ENCODE results near the gene VTN. TPM values are rescaled to one million over a fixed set of nuclear protein-coding genes. Genes with fewer than 3 reads are reported as not detected.

VTN gene
- total and polyA plus RNA-seq, 2 experiments from 2014 or later, result 0.16 TPM; not detected in 1

DNA sequence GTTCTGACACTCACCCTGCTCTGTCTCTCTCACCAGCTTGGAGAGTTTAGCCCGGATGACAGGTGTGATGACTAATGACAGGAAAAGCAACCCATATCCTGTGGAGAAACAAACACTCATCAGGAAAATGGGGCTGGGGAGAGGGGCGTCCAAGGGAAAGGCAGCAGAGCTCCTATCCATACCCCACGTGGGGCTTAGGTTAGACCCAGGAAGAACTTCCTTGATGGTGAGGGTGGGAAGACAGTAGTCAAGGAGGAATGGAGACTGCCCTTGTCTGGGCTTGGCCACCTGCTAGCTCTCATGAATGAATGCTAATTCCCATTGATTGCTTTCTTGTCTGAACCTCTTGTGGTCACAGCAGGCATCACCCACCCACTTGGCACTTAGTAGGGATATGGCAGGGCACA lies 32.1 kb upstream of the VTN start:
- peaks cover 16% of the 10 kb centered on the region for H3K27me3 ChIP-seq (ENCODE audit: insufficient read depth)
- no peak overlapping the region; the same call in 2 of the 3 replicates for H3K4me3 Mint-ChIP-seq

DNA sequence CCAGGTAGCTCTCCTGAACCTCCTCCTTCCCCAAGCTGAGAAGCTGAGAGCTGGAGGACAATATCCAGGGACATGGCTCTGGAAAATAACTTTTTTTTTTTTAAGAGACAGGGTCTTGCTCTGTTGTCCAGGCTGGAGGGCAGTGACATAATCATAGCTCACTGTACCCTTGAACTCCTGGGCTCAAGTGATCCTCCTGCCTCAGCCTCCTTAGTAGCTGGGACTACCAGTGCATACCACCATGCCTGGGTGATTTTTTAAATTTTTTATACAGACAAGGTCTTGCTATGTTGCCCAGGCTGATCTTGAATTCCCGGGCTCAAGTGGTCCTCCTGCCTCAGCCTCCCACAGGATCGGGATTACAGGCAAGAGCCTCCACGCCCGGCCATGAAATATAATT lies 29.7 kb upstream of the VTN start:
- Mint-ChIP-seq H3K4me1 (peaks cover 43% of the 10 kb centered on the region), H3K36me3 (ENCODE audit: low read depth) (peaks cover 16% of the 10 kb centered on the region), H3K27ac (no peak overlapping the region), H3K27me3 (ENCODE audit: insufficient read depth, low read depth, poor library complexity) (peaks cover 20% of the 10 kb centered on the region), H3K4me3 (no peak overlapping the region), H3K9me3 (no peaks in the 10 kb centered on the region)
- no peaks in the 10 kb centered on the region for H3F3A ChIP-seq (replicated peaks; ENCODE audit: low read depth)
- no peak overlapping the region for H3K4me3 ChIP-seq
- no peak overlapping the region for H2AFZ ChIP-seq
- H3K36me3 ChIP-seq (ENCODE audit: insufficient read depth), result no peaks in the 10 kb centered on the region
- H3K4me1 ChIP-seq (ENCODE audit: insufficient read depth), result peaks cover 33% of the 10 kb centered on the region
- DNase-seq (ENCODE audit: low spot score) (no peak), ATAC-seq (no peak)
- no peak overlapping the region for H3K27ac ChIP-seq (ENCODE audit: low read depth)
- no peaks in the 10 kb centered on the region for H4K20me1 ChIP-seq (replicated peaks; ENCODE audit: insufficient read depth)
- H3K79me2 ChIP-seq (replicated peaks; ENCODE audit: insufficient read depth), result no peaks in the 10 kb centered on the region
- H3K4me2 ChIP-seq, result no peak overlapping the region
- peaks cover 14% of the 10 kb centered on the region for H3K27me3 ChIP-seq (ENCODE audit: insufficient read depth)
- no peaks in the 10 kb centered on the region for H3K9me2 ChIP-seq (ENCODE audit: insufficient read depth)
- no peak for TF ChIP-seq EZH2phosphoT487 (IDR thresholded peaks at IDR 0.05; ENCODE audit: unreplicated experiment)
- no peak for TF ChIP-seq JUNB (IDR thresholded peaks at IDR 0.05; ENCODE audit: unreplicated experiment)
- TF ChIP-seq, protein P1, sequence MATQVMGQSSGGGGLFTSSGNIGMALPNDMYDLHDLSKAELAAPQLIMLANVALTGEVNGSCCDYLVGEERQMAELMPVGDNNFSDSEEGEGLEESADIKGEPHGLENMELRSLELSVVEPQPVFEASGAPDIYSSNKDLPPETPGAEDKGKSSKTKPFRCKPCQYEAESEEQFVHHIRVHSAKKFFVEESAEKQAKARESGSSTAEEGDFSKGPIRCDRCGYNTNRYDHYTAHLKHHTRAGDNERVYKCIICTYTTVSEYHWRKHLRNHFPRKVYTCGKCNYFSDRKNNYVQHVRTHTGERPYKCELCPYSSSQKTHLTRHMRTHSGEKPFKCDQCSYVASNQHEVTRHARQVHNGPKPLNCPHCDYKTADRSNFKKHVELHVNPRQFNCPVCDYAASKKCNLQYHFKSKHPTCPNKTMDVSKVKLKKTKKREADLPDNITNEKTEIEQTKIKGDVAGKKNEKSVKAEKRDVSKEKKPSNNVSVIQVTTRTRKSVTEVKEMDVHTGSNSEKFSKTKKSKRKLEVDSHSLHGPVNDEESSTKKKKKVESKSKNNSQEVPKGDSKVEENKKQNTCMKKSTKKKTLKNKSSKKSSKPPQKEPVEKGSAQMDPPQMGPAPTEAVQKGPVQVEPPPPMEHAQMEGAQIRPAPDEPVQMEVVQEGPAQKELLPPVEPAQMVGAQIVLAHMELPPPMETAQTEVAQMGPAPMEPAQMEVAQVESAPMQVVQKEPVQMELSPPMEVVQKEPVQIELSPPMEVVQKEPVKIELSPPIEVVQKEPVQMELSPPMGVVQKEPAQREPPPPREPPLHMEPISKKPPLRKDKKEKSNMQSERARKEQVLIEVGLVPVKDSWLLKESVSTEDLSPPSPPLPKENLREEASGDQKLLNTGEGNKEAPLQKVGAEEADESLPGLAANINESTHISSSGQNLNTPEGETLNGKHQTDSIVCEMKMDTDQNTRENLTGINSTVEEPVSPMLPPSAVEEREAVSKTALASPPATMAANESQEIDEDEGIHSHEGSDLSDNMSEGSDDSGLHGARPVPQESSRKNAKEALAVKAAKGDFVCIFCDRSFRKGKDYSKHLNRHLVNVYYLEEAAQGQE (IDR thresholded peaks at IDR 0.05; ENCODE audit: unreplicated experiment), result no peak
- TF ChIP-seq EZH2 (IDR thresholded peaks at IDR 0.05; ENCODE audit: low read depth, unreplicated experiment), result no peak
- no peak for TF ChIP-seq STAT1 (IDR thresholded peaks at IDR 0.05; ENCODE audit: unreplicated experiment)
- TF ChIP-seq, protein P2, sequence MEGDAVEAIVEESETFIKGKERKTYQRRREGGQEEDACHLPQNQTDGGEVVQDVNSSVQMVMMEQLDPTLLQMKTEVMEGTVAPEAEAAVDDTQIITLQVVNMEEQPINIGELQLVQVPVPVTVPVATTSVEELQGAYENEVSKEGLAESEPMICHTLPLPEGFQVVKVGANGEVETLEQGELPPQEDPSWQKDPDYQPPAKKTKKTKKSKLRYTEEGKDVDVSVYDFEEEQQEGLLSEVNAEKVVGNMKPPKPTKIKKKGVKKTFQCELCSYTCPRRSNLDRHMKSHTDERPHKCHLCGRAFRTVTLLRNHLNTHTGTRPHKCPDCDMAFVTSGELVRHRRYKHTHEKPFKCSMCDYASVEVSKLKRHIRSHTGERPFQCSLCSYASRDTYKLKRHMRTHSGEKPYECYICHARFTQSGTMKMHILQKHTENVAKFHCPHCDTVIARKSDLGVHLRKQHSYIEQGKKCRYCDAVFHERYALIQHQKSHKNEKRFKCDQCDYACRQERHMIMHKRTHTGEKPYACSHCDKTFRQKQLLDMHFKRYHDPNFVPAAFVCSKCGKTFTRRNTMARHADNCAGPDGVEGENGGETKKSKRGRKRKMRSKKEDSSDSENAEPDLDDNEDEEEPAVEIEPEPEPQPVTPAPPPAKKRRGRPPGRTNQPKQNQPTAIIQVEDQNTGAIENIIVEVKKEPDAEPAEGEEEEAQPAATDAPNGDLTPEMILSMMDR (conservative IDR thresholded peaks at IDR 0.05; ENCODE audit: low read depth in 2 of 2), result no peak
- TF ChIP-seq NANOG (IDR thresholded peaks at IDR 0.05; ENCODE audit: borderline replicate concordance), result no peak
- TF ChIP-seq ZNF331 (CRISPR knock-in tag; IDR thresholded peaks at IDR 0.05; ENCODE audit: low read depth), result no peak
- no peak for TF ChIP-seq CREB1 (CRISPR knock-in tag; IDR thresholded peaks at IDR 0.05; ENCODE audit: low read depth)
- TF ChIP-seq, protein P3, sequence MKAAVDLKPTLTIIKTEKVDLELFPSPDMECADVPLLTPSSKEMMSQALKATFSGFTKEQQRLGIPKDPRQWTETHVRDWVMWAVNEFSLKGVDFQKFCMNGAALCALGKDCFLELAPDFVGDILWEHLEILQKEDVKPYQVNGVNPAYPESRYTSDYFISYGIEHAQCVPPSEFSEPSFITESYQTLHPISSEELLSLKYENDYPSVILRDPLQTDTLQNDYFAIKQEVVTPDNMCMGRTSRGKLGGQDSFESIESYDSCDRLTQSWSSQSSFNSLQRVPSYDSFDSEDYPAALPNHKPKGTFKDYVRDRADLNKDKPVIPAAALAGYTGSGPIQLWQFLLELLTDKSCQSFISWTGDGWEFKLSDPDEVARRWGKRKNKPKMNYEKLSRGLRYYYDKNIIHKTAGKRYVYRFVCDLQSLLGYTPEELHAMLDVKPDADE (IDR thresholded peaks at IDR 0.05), result no peak
- TF ChIP-seq POLR2AphosphoS5 (IDR thresholded peaks at IDR 0.05; ENCODE audit: low read depth), result no peak

More for the DNA sequence above, 32.1 kb upstream of the VTN start:
- Histone ChIP-seq H3K27ac (ENCODE audit: low read depth) (no peak overlapping the region), H2AFZ (no peak overlapping the region), H3K36me3 (ENCODE audit: insufficient read depth) (no peaks in the 10 kb centered on the region), H3K4me3 (peak overlapping the region; percentile 23; the same call in 1 of the 2 replicates), H3K4me1 (ENCODE audit: insufficient read depth) (peaks cover 50% of the 10 kb centered on the region), H3K9me2 (ENCODE audit: insufficient read depth) (no peaks in the 10 kb centered on the region), H4K20me1 (replicated peaks; ENCODE audit: insufficient read depth) (no peaks in the 10 kb centered on the region), H3F3A (replicated peaks; ENCODE audit: low read depth) (0 out of 2 replicates have a peak, but pooled peaks cover 7% of the 10 kb centered on the region), H3K79me2 (replicated peaks; ENCODE audit: insufficient read depth) (no peaks in the 10 kb centered on the region), H3K4me2 (peak overlapping the region; percentile 92)
- TF ChIP-seq ZNF331 (CRISPR knock-in tag; IDR thresholded peaks at IDR 0.05; ENCODE audit: low read depth) (no peak), NANOG (IDR thresholded peaks at IDR 0.05; ENCODE audit: borderline replicate concordance) (peak; percentile 93)
- DNase-seq (ENCODE audit: low spot score) (peak; percentile 66), ATAC-seq (peak; percentile 47)
- no peaks in the 10 kb centered on the region for H3K9me3 Mint-ChIP-seq
- H3K27me3 Mint-ChIP-seq (ENCODE audit: insufficient read depth, low read depth, poor library complexity), result peaks cover 29% of the 10 kb centered on the region
- no peak overlapping the region for H3K27ac Mint-ChIP-seq
- H3K4me1 Mint-ChIP-seq, result peaks cover 52% of the 10 kb centered on the region
- peaks cover 16% of the 10 kb centered on the region for H3K36me3 Mint-ChIP-seq (ENCODE audit: low read depth)

All from GM23338 (cell line).